Breast epithelium (tissue), 3 donors: ENCODE measurements around the gene LOC101059915.

ENCODE experiments used
- POLR2A ChIP-seq: fragments of 450-650 bp; IDR thresholded peaks from one replicate; pipeline ENCODE4 v1.6.1; 2016; ENCODE audit warnings: antibody characterized with exemption, mild to moderate bottlenecking, moderate library complexity
- POLR2AphosphoS5 ChIP-seq, 3 donors: sonication (generic); formaldehyde crosslinking; IDR thresholded peaks; one replicate each; pipeline ENCODE4 v1.6.1; 2017; ENCODE audit warnings: antibody characterized with exemption in 3 of 3
- TF ChIP-seq, protein P1 (sequence below), 3 donors: fragments of 450-650 bp; IDR thresholded peaks; one replicate each; pipeline ENCODE4 v1.5.1; 2016 to 2017; ENCODE audit warnings: antibody characterized with exemption in 3 of 3, mild to moderate bottlenecking in 3 of 3, moderate library complexity in 3 of 3

DNA sequence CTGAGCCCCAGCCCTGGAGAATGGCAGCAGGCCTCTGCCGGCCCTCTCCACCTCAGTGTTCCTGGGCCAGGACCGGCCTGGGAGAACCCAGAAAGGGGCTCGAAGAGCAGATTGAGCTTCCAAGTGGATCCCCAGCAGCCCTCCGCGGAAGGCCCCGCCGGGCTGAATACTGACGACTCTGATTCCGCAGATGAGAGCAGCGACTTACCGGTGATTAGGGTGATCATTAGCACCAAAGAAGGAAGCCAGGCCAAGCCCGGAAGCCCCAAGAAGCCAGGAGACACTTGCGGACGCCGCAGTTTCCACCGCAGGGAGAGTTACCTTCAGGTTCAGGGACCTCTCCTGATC, 876 bp downstream of the LOC101059915 start:
- TF ChIP-seq, protein P1, sequence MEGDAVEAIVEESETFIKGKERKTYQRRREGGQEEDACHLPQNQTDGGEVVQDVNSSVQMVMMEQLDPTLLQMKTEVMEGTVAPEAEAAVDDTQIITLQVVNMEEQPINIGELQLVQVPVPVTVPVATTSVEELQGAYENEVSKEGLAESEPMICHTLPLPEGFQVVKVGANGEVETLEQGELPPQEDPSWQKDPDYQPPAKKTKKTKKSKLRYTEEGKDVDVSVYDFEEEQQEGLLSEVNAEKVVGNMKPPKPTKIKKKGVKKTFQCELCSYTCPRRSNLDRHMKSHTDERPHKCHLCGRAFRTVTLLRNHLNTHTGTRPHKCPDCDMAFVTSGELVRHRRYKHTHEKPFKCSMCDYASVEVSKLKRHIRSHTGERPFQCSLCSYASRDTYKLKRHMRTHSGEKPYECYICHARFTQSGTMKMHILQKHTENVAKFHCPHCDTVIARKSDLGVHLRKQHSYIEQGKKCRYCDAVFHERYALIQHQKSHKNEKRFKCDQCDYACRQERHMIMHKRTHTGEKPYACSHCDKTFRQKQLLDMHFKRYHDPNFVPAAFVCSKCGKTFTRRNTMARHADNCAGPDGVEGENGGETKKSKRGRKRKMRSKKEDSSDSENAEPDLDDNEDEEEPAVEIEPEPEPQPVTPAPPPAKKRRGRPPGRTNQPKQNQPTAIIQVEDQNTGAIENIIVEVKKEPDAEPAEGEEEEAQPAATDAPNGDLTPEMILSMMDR (IDR thresholded peaks at IDR 0.05) = no peak
- no peak for TF ChIP-seq POLR2AphosphoS5 (IDR thresholded peaks at IDR 0.05)
- TF ChIP-seq POLR2A = no peak
